HG03457 (cell line): ENCODE data around the gene ASPN.

Experiments
- ATAC-seq: cut with Tn5 transposase; IDR thresholded peaks from one replicate; pipeline ENCODE4 v1.9.1; 2021; ENCODE audit warnings: moderate number of reproducible peaks; ENCODE audit not compliant: unreplicated experiment

ASPN gene

GRCh38 chr9:92506184-92506857 lies 24.0 kb upstream of the ASPN start:
- ATAC-seq = no peak

- no peak for ATAC-seq
These were observed 22.6 kb upstream of the ASPN start for GRCh38 chr9:92504881-92505280.

- no peak for ATAC-seq
These were observed 20.9 kb upstream of the ASPN start for GRCh38 chr9:92503156-92503555.

DNA sequence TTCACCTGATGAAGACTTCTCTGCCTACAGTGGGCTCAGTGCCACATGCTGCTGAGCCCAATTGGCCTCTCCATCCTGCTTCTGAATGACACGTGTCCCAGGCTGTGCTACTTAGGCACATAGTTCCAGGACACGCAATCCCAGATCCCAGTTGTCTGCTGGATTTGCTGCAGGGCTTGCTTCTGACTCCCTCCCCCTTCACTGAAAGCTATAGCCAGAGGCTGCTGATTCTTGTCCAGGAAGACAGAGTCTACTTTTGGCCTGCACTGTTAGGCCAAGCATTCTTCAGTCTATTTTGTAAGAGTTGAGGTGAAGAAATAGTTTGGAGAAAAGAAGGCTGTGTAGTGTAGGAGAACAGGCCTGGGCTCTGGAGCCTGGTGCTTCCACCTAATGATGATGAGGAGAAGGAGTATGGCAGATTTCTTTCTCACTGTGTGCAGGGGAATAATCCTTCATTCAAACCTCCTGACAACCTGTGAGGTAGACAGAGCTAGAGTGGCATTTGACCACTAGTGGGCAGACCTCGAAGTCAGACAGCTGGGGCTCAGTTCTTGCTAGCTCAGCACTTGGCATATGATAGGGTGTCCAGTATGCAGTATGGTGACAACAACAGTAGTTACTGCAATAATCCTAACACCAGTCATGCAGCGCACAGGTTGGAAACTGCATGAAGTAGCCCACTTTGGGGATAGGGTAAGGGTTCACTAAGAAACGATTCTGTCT lies 19.5 kb upstream of the ASPN start:
- no peak for ATAC-seq

DNA sequence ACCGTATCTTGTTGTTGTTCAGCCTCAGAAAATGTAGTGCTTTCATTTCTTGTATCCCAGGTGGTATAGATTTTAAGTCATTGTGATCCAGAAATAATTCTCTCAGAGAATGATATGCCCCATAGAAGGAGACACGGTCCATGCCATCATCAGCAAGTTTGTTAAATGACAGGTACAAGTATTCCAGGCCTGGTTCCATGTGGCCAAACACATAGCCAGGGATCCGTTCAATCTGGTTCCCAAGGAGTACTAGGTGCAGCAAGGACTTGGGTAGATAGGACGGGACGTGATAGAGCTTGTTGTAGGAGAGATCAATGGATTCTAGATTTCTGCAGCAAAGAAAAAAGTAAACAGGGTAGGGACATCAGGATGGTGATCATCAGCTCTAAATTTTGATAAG lies 18.4 kb upstream of the ASPN start:
- no peak for ATAC-seq

DNA sequence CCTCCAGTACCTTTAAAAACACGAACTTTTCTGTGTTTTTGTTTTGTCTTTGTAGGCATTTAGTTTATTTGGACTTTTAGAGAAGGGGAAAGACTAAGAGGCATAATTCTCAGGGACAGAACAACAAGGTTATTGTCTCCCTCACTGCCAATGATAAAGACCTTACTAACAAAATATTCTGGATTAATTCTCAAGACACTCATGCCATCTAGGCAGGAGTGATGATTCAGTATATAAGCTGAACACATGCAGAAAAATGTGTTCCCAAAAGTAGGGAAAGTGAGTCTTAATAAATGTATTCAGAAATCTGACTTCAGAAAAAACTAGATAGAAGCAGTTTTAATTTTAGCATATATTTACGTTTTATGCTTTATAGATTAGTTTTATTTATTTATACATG lies 17.4 kb upstream of the ASPN start:
- ATAC-seq = no peak

DNA sequence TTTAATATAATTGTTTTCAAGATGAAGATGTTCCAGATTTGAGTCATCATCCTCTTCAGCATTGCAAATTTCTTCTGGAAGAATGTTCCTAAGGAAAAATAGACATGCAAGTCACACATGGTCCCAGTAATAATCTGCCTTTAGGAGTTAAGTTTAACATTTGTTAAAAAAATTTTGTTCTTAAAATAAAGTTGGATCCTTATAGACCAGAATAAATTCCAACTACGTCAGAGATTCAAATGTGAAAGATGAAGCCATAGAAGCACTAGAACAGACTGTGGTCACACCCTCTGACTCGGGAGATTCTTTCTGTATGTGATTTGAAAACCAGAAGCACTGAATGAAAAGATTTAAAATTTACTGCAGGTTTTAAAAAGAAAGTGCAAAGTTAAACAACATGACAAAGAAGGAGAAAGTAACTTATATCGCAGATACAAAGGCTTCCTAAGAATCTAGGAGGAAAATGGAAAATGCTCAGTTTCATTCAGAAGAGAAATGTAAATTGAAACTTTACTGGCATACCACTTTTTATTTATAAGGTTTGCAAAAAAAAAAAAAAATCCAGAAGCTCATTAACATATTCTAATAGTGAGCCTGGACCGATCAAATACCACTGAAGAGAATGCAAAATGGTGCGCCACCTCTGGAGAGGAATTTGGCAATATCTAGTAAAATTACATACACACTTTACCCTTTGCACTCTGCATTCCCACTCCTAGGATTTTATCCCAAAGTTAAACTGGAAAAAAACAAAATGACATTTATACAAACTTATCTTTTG lies 14.3 kb upstream of the ASPN start:
- no peak for ATAC-seq

GRCh38 chr9:92494856-92495255 lies 12.6 kb upstream of the ASPN start:
- ATAC-seq = no peak

DNA sequence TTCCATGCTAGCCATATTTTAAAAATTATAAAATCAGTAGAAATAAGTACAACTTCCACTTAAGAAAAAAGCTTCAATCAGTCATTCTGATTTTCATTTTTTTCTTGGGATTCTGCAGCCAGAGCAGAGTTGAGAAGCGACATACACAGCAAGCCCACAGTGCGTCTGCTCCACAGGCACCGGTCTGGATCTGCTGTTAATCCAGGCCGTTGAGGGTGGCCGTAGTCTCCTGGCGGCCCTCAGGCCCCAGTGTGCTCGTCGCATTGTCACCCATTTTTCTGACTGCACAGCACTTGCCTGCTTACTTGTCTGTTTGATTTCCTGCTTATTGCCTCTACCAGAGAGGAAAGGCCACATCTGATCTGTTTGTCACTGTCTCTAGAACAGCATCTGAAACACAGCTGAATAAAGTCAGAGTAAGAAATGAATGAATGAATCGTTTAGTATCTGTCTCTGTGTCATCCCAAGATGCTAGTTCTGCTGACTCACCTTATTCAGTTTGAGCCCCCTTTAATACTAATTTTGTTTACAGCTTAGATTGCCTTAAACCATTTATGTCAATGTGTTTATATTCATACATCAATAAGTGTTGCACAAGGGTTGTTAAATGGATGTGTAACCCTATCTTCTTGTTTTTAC lies 11.6 kb upstream of the ASPN start:
- no peak for ATAC-seq

GRCh38 chr9:92492781-92493401 lies 10.6 kb upstream of the ASPN start:
- ATAC-seq = no peak

DNA sequence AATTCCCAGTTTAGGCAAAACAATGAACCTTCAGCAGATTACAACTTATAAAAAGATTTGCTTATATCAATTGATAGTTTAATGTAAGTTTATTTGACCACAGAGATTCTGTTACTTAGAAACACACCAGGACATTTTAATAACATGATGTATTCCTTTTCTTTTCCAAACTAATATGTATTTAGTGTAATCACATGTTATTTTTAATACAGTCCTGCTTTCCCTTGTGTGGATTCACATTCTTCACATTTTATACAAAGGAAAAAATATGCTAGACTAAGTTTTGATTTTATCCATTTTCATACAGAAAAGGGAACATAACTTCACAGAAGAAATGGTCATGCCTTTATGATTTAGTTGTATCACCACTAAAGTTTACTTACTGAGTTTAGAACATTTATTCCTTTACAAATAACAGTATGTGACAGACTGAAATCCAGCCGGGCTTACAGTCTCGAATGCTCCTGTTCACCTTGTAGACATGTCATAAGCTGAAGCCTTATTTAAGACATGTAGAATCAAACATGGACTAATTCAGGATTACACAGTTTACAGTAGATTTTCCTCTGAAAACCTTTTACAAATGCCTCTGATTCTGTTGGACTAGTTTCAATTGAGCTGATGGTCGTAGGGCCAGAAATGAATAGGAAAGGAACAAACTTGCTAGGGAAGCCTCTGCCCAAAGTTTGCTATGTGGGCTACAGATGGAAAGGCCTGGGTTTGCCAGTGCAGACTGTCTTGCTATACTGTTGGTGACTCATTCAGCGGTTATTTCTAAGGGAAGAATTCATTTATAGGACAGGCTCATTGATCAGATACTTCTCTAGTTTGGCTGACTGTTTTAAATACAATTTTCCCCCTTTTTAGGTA lies 6.6 kb upstream of the ASPN start:
- no peak for ATAC-seq

- no peak for ATAC-seq
These were observed 4.1 kb upstream of the ASPN start for GRCh38 chr9:92486371-92486770.

DNA sequence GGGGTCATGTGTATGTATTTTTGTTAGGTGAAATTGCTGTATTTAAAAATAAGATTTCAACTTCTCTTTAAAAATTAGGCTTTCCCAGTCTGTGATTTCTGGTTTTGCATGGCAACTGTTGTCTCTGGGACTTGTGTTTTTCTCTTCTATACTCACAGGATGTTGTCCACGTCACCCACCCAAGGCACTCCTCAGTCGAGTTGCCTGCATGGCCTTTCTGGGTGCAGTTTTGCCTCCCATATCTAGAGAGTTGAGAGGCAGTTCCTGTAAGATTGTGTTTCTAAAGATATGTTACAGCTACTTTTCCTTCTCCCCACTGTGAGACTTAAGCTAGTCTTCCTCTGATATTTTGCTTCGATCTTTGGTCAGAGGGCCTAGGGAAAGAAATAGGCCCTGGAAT lies 2.3 kb upstream of the ASPN start:
- ATAC-seq = no peak

- no peak for ATAC-seq
These were observed 1.6 kb upstream of the ASPN start for GRCh38 chr9:92483627-92484545.

- ATAC-seq = no peak
These were observed 499 bp upstream of the ASPN start for GRCh38 chr9:92482805-92483204.

DNA sequence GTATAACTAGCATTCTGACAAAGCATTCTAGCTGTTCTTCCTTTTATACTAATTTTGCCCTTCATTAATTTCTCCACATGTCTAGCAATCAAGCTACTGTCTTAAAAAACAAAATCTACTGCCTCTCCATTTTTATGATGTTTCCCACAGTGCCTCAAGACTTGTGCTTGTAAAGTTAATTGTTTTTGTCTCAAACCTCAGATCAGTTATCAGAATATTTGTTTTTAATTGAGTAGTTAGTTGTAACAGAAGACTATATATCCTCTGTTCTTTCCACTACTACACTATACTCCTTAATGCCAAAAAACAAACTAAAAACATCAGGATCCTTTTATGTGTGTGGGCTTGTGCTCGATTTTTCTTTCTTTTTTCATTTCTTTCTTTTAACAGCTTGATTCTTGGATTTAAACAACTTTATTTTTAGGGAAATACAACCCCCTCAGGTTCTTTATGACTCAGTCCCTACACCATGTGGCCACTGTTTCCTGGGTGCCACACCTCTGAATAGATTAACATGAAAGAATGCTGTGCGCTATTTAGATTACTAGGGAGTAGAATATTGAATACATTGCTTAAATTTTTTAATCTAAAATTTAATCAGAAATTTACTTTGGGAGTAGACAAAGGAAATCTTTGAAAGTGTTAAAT lies 1.2 kb downstream of the ASPN start:
- no peak for ATAC-seq

- no peak for ATAC-seq
These were observed 2.0 kb downstream of the ASPN start for GRCh38 chr9:92480291-92480771.

DNA sequence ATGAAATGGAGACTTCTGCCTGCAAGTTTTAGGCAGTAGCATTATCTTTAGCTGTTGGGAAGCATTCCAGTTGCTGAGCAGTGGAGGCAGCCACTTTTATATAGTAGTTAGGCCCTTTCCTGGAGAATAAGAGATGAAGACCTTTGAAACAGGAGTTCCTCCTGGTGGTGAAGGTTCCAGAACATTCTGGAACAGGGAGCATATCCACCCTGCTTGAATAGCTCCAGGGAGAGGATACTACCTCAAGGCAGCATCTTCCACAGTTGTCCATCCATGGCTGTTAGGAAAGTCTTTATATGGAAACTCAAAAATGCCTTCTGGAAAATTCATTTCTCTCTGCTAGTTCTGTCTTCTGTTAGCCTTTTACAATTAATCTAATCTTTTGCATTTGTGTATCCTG lies 3.0 kb downstream of the ASPN start:
- ATAC-seq = no peak
